Measurements from ENCODE around the gene PLXNA4. TPM values are rescaled to one million over a fixed set of nuclear protein-coding genes. Genes with fewer than 3 reads are reported as not detected.

The PLXNA4 gene
- total and polyA plus RNA-seq, 2 donors (not counting 1 experiment from before 2014, with no cell fraction given): not detected

DNA sequence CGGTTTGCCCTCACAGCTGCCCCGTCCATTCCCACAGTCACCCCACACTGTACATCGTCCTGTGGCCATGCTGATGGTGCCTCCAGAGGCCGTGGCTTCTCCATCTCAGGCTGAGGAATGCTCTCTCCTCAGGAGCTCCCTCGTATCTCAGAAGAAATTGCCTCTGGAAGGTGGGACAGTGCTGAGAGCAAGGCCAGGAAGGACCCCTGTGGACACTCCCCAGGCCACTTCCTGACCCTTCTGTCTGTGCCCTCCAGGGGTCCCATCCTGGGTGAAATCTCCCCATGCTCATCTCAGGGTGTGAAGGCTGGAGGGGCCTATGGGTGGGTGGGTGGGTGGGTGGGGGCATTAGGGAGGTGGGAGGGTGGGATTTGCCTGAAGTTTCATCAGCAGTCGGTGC lies 454.3 kb downstream of the PLXNA4 start:
- Mint-ChIP-seq H3K4me3 (no peak overlapping the region), H3K27ac (no peak overlapping the region), H3K27me3 (no peaks in the 10 kb centered on the region), H3K9me3 (ENCODE audit: insufficient read depth) (no peaks in the 10 kb centered on the region), H3K4me1 (no peaks in the 10 kb centered on the region)
- no peak for TF ChIP-seq EZH2 (IDR thresholded peaks at IDR 0.05; ENCODE audit: borderline replicate concordance, insufficient read depth, low read depth, low read length, poor library complexity, severe bottlenecking)
- Histone ChIP-seq H3K9ac (ENCODE audit: low read length) (no peak overlapping the region), H2AFZ (ENCODE audit: insufficient read depth, low read depth, low read length, poor library complexity, severe bottlenecking) (no peak overlapping the region), H3K27me3 (replicated peaks in 1 of 4; ENCODE audit: control extremely low read depth in 1 of 4, control insufficient read depth in 3 of 4, insufficient read depth in 4 of 4, low read length in 3 of 4) (peaks cover 0 to 5% (median 0%) of the 10 kb centered on the region in 4 experiments), H3K79me2 (ENCODE audit: control insufficient read depth, insufficient read depth, low read length) (no peaks in the 10 kb centered on the region), H3K4me1 (ENCODE audit: control insufficient read depth in 2 of 2, insufficient read depth in 2 of 2, low read length in 2 of 2) (no peaks in the 10 kb centered on the region), H3K36me3 (replicated peaks in 1 of 2; ENCODE audit: control extremely low read depth in 1 of 2, control insufficient read depth in 1 of 2, extremely low read depth in 1 of 2, insufficient read depth in 2 of 2, low read length in 1 of 2) (no peaks in the 10 kb centered on the region), H3K27ac (ENCODE audit: low read length in 2 of 2) (no peak overlapping the region), H3K4me2 (replicated peaks; ENCODE audit: low read depth, low read length, poor library complexity, severe bottlenecking) (no peak overlapping the region), H4K20me1 (ENCODE audit: control insufficient read depth, insufficient read depth, low read length, poor library complexity, severe bottlenecking) (no peaks in the 10 kb centered on the region), H3K4me3 (ENCODE audit: control extremely low read depth in 1 of 5, extremely low read depth in 1 of 5, insufficient read depth in 1 of 5, low read depth in 2 of 5, low read length in 4 of 5) (no peak overlapping the region), H3K9me3 (ENCODE audit: control extremely low read depth in 1 of 3, control insufficient read depth in 2 of 3, insufficient read depth in 1 of 3, low read length in 2 of 3) (no peaks in the 10 kb centered on the region)
- ChIA-PET POLR2A (no interaction called here), CTCF (no interaction called here)
- intact Hi-C loops (cut with micrococcal nuclease): no loop called here
- no peak for DNase-seq
- no peak for ATAC-seq (ENCODE audit: low read depth)
- WGBS (ENCODE audit: insufficient coverage): 92% methylated on average over 4 of the region's 6 CpGs

- H3K4me2 ChIP-seq (replicated peaks; ENCODE audit: low read depth, low read length, poor library complexity, severe bottlenecking): no peak overlapping the region
- intact Hi-C loops (cut with micrococcal nuclease): no loop called here
- ChIA-PET CTCF (no interaction called here), POLR2A (no interaction called here)
- WGBS (ENCODE audit: insufficient coverage): no CpG with 5 or more reads among the region's 1 CpG
- ATAC-seq (ENCODE audit: low read depth): no peak
- no peaks in the 10 kb centered on the region for H3K9me3 Mint-ChIP-seq (ENCODE audit: insufficient read depth)
- no peak overlapping the region for H3K9ac ChIP-seq (ENCODE audit: low read length)
- H3K4me3 Mint-ChIP-seq: no peak overlapping the region
- no peak overlapping the region for H3K27ac ChIP-seq (ENCODE audit: low read length in 2 of 2)
- H3K27me3 Mint-ChIP-seq: no peaks in the 10 kb centered on the region
- peaks cover 0 to 1% (median 0%) of the 10 kb centered on the region in 4 experiments for H3K27me3 ChIP-seq (replicated peaks in 1 of 4; ENCODE audit: control extremely low read depth in 1 of 4, control insufficient read depth in 3 of 4, insufficient read depth in 4 of 4, low read length in 3 of 4)
- no peak overlapping the region for H3K27ac Mint-ChIP-seq
- no peak overlapping the region for H3K4me3 ChIP-seq (ENCODE audit: control extremely low read depth in 1 of 5, extremely low read depth in 1 of 5, insufficient read depth in 1 of 5, low read depth in 2 of 5, low read length in 4 of 5)
- no peaks in the 10 kb centered on the region for H3K79me2 ChIP-seq (ENCODE audit: control insufficient read depth, insufficient read depth, low read length)
- no peak for DNase-seq
- H2AFZ ChIP-seq (ENCODE audit: insufficient read depth, low read depth, low read length, poor library complexity, severe bottlenecking): no peak overlapping the region
- TF ChIP-seq, protein P1, sequence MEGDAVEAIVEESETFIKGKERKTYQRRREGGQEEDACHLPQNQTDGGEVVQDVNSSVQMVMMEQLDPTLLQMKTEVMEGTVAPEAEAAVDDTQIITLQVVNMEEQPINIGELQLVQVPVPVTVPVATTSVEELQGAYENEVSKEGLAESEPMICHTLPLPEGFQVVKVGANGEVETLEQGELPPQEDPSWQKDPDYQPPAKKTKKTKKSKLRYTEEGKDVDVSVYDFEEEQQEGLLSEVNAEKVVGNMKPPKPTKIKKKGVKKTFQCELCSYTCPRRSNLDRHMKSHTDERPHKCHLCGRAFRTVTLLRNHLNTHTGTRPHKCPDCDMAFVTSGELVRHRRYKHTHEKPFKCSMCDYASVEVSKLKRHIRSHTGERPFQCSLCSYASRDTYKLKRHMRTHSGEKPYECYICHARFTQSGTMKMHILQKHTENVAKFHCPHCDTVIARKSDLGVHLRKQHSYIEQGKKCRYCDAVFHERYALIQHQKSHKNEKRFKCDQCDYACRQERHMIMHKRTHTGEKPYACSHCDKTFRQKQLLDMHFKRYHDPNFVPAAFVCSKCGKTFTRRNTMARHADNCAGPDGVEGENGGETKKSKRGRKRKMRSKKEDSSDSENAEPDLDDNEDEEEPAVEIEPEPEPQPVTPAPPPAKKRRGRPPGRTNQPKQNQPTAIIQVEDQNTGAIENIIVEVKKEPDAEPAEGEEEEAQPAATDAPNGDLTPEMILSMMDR (IDR thresholded peaks at IDR 0.05): no peak
- no peak for TF ChIP-seq EZH2 (IDR thresholded peaks at IDR 0.05; ENCODE audit: borderline replicate concordance, insufficient read depth, low read depth, low read length, poor library complexity, severe bottlenecking)
- no peaks in the 10 kb centered on the region for H3K4me1 ChIP-seq (ENCODE audit: control insufficient read depth in 2 of 2, insufficient read depth in 2 of 2, low read length in 2 of 2)
- no peaks in the 10 kb centered on the region for H3K4me1 Mint-ChIP-seq
- no peaks in the 10 kb centered on the region for H3K36me3 ChIP-seq (replicated peaks in 1 of 2; ENCODE audit: control extremely low read depth in 1 of 2, control insufficient read depth in 1 of 2, extremely low read depth in 1 of 2, insufficient read depth in 2 of 2, low read length in 1 of 2)
- no peaks in the 10 kb centered on the region for H4K20me1 ChIP-seq (ENCODE audit: control insufficient read depth, insufficient read depth, low read length, poor library complexity, severe bottlenecking)
- peaks cover 0 to 11% (median 0%) of the 10 kb centered on the region in 3 donors for H3K9me3 ChIP-seq (ENCODE audit: control extremely low read depth in 1 of 3, control insufficient read depth in 2 of 3, insufficient read depth in 1 of 3, low read length in 2 of 3)
These were observed 457.6 kb downstream of the PLXNA4 start for GRCh38 chr7:132118641-132119040.

All from B cell (primary cell).